Vagina (tissue), 2 donors: ENCODE data around the gene SEMA4A. TPM values are rescaled to one million over a fixed set of nuclear protein-coding genes. Genes with fewer than 3 reads are reported as not detected.
A peak's percentile ranks its signal among the peaks of the same experiment; 100 is the strongest.

Experiments
- DNase-seq, 2 donors: peaks; one replicate each; pipeline ENCODE4 v3.0.0-alpha.2; 2017; ENCODE audit errors: extremely low spot score in 2 of 2
- H3K27ac ChIP-seq: fragments of 200-600 bp; sonication (generic); one replicate; pipeline ENCODE4 v1.5.1; 2019
- H3K27me3 ChIP-seq: fragments of 200-600 bp; sonication (generic); one replicate; pipeline ENCODE4 v1.5.1; 2019
- H3K36me3 ChIP-seq, 2 donors: fragments of 200-600 bp; sonication (generic); one replicate each; pipeline ENCODE4 v1.5.1; 2017 to 2019
- H3K4me1 ChIP-seq: fragments of 200-600 bp; sonication (generic); one replicate; pipeline ENCODE4 v1.5.1; 2019
- H3K4me3 ChIP-seq, 2 donors: fragments of 200-600 bp; sonication (generic); 1 replicate in 1 of 2; 2 replicates in 1 of 2; pipeline ENCODE4 v1.5.1; 2016 to 2019
- H3K9me3 ChIP-seq: fragments of 200-600 bp; sonication (generic); one replicate; pipeline ENCODE4 v1.5.1; 2019
- POLR2A ChIP-seq, 2 donors: fragments of 450-650 bp; IDR thresholded peaks; one replicate each; pipeline ENCODE4 v1.6.1; 2017; ENCODE audit warnings: antibody characterized with exemption in 2 of 2, mild to moderate bottlenecking in 2 of 2, moderate library complexity in 2 of 2
- POLR2AphosphoS5 ChIP-seq, 2 donors: sonication (generic); formaldehyde crosslinking; IDR thresholded peaks; one replicate each; pipeline ENCODE4 v1.9.0; 2017; ENCODE audit warnings: antibody characterized with exemption in 2 of 2, mild to moderate bottlenecking in 2 of 2, low read depth in 1 of 2; ENCODE audit not compliant: insufficient read depth in 1 of 2
- intact Hi-C: fragments of 100-400 bp; cut with DNase I; formaldehyde crosslinking; loops from one replicate; pipeline ENCODE4 v1.15.1; 2023
- total RNA-seq: library from RNA; depleted of rRNA; stranded (reverse); fragments of >200 nt; gene quantifications from one replicate; pipeline ENCODE4 v1.2.3, GENCODE V29; 2016
- TF ChIP-seq, protein P1 (sequence below), 3 experiments: fragments of 450-650 bp in 2 of 3; fragments of 200-600 bp in 1 of 3; sonication (generic) in 1 of 3; IDR thresholded peaks; one replicate each; pipeline ENCODE4 v1.5.1; 2017 to 2019; ENCODE audit warnings: antibody characterized with exemption in 3 of 3, mild to moderate bottlenecking in 2 of 3, moderate library complexity in 2 of 3

Gene SEMA4A
- total RNA-seq, 1 donor from 2014 or later = 18.7 TPM

DNA sequence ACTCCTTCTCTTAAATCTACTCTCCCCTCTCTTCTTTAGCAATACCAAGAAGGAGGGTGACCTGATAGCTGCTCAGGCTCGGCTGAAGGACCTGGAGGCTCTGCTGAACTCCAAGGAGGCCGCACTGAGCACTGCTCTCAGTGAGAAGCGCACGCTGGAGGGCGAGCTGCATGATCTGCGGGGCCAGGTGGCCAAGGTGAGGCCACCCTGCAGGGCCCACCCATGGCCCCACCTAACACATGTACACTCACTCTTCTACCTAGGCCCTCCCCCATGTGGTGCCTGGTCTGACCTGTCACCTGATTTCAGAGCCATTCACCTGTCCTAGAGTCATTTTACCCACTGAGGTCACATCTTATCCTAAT lies 22.8 kb upstream of the SEMA4A start:
- peaks cover 0 to 51% of the 10 kb centered on the region in 2 donors for H3K36me3 ChIP-seq
- TF ChIP-seq, protein P1, sequence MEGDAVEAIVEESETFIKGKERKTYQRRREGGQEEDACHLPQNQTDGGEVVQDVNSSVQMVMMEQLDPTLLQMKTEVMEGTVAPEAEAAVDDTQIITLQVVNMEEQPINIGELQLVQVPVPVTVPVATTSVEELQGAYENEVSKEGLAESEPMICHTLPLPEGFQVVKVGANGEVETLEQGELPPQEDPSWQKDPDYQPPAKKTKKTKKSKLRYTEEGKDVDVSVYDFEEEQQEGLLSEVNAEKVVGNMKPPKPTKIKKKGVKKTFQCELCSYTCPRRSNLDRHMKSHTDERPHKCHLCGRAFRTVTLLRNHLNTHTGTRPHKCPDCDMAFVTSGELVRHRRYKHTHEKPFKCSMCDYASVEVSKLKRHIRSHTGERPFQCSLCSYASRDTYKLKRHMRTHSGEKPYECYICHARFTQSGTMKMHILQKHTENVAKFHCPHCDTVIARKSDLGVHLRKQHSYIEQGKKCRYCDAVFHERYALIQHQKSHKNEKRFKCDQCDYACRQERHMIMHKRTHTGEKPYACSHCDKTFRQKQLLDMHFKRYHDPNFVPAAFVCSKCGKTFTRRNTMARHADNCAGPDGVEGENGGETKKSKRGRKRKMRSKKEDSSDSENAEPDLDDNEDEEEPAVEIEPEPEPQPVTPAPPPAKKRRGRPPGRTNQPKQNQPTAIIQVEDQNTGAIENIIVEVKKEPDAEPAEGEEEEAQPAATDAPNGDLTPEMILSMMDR (IDR thresholded peaks at IDR 0.05) = no peak
- TF ChIP-seq POLR2AphosphoS5 (IDR thresholded peaks at IDR 0.05; ENCODE audit: insufficient read depth in 1 of 2, low read depth in 1 of 2) (peak in 1 of 2 donors; percentile 7), POLR2A (IDR thresholded peaks at IDR 0.05) (no peak)
- no peak overlapping the region for H3K4me3 ChIP-seq
- intact Hi-C loops = loop anchor here (2.0 kb wide), 1 partner anchor 34 kb away; no protein-coding TSS in a partner anchor
- DNase-seq = no peak
- peaks cover 57% of the 10 kb centered on the region for H3K4me1 ChIP-seq
- no peaks in the 10 kb centered on the region for H3K9me3 ChIP-seq
- H3K27me3 ChIP-seq = no peaks in the 10 kb centered on the region
- H3K27ac ChIP-seq = peak overlapping the region; percentile 97

DNA sequence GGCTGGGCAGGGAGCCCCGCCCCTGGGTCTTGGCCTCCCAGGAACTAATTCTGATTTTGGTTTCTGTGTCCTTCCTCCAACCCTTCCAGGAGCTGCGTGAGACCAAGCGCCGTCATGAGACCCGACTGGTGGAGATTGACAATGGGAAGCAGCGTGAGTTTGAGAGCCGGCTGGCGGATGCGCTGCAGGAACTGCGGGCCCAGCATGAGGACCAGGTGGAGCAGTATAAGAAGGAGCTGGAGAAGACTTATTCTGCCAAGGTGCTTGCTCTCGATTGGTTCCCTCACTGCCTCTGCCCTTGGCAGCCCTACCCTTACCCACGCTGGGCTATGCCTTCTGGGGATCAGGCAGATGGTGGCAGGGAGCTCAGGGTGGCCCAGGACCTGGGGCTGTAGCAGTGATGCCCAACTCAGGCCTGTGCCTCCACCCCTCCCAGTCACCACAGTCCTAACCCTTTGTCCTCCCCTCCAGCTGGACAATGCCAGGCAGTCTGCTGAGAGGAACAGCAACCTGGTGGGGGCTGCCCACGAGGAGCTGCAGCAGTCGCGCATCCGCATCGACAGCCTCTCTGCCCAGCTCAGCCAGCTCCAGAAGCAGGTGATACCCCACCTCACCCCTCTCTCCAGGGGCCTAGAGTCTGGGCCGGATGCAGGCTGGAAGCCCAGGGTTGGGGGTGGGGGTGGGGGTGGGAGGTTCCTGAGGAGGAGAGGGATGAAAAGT lies 18.5 kb upstream of the SEMA4A start:
- intact Hi-C loops = no loop called here
- no peak overlapping the region for H3K4me3 ChIP-seq
- H3K27me3 ChIP-seq = no peaks in the 10 kb centered on the region
- peaks cover 23% of the 10 kb centered on the region for H3K4me1 ChIP-seq
- H3K9me3 ChIP-seq = no peaks in the 10 kb centered on the region
- H3K27ac ChIP-seq = no peak overlapping the region
- H3K36me3 ChIP-seq = peaks cover 0 to 90% of the 10 kb centered on the region in 2 donors
- no peak for TF ChIP-seq POLR2AphosphoS5 (IDR thresholded peaks at IDR 0.05; ENCODE audit: insufficient read depth in 1 of 2, low read depth in 1 of 2)
- TF ChIP-seq, protein P1 (IDR thresholded peaks at IDR 0.05) = no peak
- no peak for TF ChIP-seq POLR2A (IDR thresholded peaks at IDR 0.05)
- DNase-seq = no peak

DNA sequence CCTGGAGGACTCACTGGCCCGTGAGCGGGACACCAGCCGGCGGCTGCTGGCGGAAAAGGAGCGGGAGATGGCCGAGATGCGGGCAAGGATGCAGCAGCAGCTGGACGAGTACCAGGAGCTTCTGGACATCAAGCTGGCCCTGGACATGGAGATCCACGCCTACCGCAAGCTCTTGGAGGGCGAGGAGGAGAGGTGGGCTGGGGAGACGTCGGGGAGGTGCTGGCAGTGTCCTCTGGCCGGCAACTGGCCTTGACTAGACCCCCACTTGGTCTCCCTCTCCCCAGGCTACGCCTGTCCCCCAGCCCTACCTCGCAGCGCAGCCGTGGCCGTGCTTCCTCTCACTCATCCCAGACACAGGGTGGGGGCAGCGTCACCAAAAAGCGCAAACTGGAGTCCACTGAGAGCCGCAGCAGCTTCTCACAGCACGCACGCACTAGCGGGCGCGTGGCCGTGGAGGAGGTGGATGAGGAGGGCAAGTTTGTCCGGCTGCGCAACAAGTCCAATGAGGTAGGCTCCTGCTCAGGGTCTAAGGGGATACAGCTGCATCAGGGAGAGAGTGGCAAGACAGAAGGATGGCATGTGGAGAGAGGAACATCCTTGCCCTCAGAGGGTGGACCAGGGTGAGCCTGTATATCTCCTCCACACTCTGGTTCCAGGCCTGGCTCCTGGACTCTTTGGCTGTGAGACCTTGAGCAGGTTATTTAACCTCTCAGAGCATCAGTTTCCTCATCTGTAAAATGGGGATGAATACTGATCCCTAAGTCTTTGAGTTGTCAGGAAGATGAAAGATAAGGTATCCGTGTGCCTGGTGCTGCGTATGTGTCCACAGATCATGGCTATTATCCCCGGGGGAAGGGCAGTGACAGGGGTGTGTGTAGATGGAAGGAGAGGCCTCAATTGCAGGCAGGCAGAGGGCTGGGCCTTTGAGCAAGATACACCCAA lies 17.2 kb upstream of the SEMA4A start:
- Histone ChIP-seq H3K4me1 (peaks cover 22% of the 10 kb centered on the region), H3K36me3 (peaks cover 0 to 82% of the 10 kb centered on the region in 2 donors)
- intact Hi-C loops = no loop called here

DNA sequence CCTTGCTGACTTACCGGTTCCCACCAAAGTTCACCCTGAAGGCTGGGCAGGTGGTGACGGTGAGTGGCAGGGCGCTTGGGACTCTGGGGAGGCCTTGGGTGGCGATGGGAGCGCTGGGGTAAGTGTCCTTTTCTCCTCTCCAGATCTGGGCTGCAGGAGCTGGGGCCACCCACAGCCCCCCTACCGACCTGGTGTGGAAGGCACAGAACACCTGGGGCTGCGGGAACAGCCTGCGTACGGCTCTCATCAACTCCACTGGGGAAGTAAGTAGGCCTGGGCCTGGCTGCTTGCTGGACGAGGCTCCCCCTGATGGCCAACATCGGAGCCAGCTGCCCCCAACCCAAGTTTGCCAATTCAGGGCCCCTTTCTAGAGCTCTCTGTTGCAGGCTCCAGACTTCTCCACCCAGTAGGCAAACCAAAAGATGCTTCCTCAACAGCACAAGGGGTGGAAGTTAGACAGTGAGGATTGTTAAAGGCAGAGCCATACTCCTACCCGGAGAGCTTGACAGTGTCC lies 16.4 kb upstream of the SEMA4A start:
- no peak for TF ChIP-seq POLR2A (IDR thresholded peaks at IDR 0.05)
- TF ChIP-seq POLR2AphosphoS5 (IDR thresholded peaks at IDR 0.05; ENCODE audit: insufficient read depth in 1 of 2, low read depth in 1 of 2) = no peak
- TF ChIP-seq, protein P1 (IDR thresholded peaks at IDR 0.05) = no peak
- intact Hi-C loops = no loop called here
- Histone ChIP-seq H3K4me1 (peaks cover 28% of the 10 kb centered on the region), H3K27ac (no peak overlapping the region), H3K9me3 (no peaks in the 10 kb centered on the region), H3K4me3 (no peak overlapping the region), H3K36me3 (peaks cover 0 to 73% of the 10 kb centered on the region in 2 donors), H3K27me3 (no peaks in the 10 kb centered on the region)
- DNase-seq = no peak

More for the DNA sequence above, 17.2 kb upstream of the SEMA4A start:
- Histone ChIP-seq H3K27me3 (no peaks in the 10 kb centered on the region), H3K4me3 (no peak overlapping the region), H3K27ac (no peak overlapping the region), H3K9me3 (no peaks in the 10 kb centered on the region)
- TF ChIP-seq POLR2A (IDR thresholded peaks at IDR 0.05) (no peak), POLR2AphosphoS5 (IDR thresholded peaks at IDR 0.05; ENCODE audit: insufficient read depth in 1 of 2, low read depth in 1 of 2) (no peak)
- no peak for DNase-seq

DNA sequence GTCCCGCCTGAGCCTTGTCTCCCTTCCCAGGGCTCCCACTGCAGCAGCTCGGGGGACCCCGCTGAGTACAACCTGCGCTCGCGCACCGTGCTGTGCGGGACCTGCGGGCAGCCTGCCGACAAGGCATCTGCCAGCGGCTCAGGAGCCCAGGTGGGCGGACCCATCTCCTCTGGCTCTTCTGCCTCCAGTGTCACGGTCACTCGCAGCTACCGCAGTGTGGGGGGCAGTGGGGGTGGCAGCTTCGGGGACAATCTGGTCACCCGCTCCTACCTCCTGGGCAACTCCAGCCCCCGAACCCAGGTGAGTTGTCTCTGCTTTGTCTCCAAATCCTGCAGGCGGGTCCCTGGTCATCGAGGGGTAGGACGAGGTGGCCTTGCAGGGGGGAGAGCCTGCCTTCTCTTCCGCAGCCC lies 14.9 kb upstream of the SEMA4A start:
- TF ChIP-seq, protein P1 (IDR thresholded peaks at IDR 0.05) = no peak
- TF ChIP-seq POLR2AphosphoS5 (IDR thresholded peaks at IDR 0.05; ENCODE audit: insufficient read depth in 1 of 2, low read depth in 1 of 2) = no peak
- TF ChIP-seq POLR2A (IDR thresholded peaks at IDR 0.05) = no peak
- DNase-seq = no peak
- Histone ChIP-seq H3K36me3 (peaks cover 0 to 60% of the 10 kb centered on the region in 2 donors), H3K4me1 (peaks cover 28% of the 10 kb centered on the region), H3K27ac (no peak overlapping the region), H3K27me3 (no peaks in the 10 kb centered on the region), H3K9me3 (no peaks in the 10 kb centered on the region), H3K4me3 (no peak overlapping the region)
- intact Hi-C loops = no loop called here
